Measurements from ENCODE around the gene ZNF81. TPM values are rescaled to one million over a fixed set of nuclear protein-coding genes. Genes with fewer than 3 reads are reported as not detected.

ZNF81 gene
- total and polyA plus RNA-seq, 8 donors = 1.5 to 5.8 (median 2.7) TPM

- FAIRE-seq = no peak
- TF ChIP-seq CTCF (IDR thresholded peaks at IDR 0.05) = no peak
- WGBS, 2 donors = 58 to 77% methylated on average over 1 of the region's 1 CpG
These were observed 18.8 kb upstream of the ZNF81 start for GRCh38 chrX:47817897-47818296.

GRCh38 chrX:47828984-47829383 is 7.7 kb upstream of the ZNF81 start:
- DNase-seq (no peak), FAIRE-seq (no peak), ATAC-seq (no peak)
- Histone ChIP-seq H3K4me3 (no peak overlapping the region), H3K27me3 (no peaks in the 10 kb centered on the region), H3K36me3 (no peaks in the 10 kb centered on the region), H3K27ac (no peak overlapping the region), H3K9me3 (no peaks in the 10 kb centered on the region), H3K4me1 (no peaks in the 10 kb centered on the region)
- intact Hi-C loops (cut with DNase I) = no loop called here
- WGBS, 2 donors = 75 to 85% methylated on average over 1 of the region's 1 CpG
- no peak for TF ChIP-seq CTCF (IDR thresholded peaks at IDR 0.05)

More at GRCh38 chrX:47817897-47818296, 18.8 kb upstream of the ZNF81 start:
- Histone ChIP-seq H3K27me3 (peaks cover 0 to 5% (median 0%) of the 10 kb centered on the region in 4 donors), H3K4me3 (no peak overlapping the region), H3K4me1 (no peaks in the 10 kb centered on the region), H3K9me3 (no peaks in the 10 kb centered on the region), H3K36me3 (no peaks in the 10 kb centered on the region), H3K27ac (no peak overlapping the region)
- intact Hi-C loops (cut with DNase I) = no loop called here
- no peak for ATAC-seq
- no peak for DNase-seq

GRCh38 chrX:47831788-47832187 is 4.9 kb upstream of the ZNF81 start:
- peak in 4 of 6 donors; percentile 5 to 39 (median 30) for DNase-seq
- no peak overlapping the region for H3K27ac ChIP-seq
- peak in 3 of 4 donors; percentile 20 to 39 (median 27) for TF ChIP-seq CTCF (IDR thresholded peaks at IDR 0.05)
- no peaks in the 10 kb centered on the region for H3K27me3 ChIP-seq
- no peaks in the 10 kb centered on the region for H3K36me3 ChIP-seq
- H3K4me3 ChIP-seq = no peak overlapping the region
- H3K4me1 ChIP-seq = no peaks in the 10 kb centered on the region
- 32 to 34% methylated on average over 2 of the region's 2 CpGs for WGBS, 2 donors
- no peaks in the 10 kb centered on the region for H3K9me3 ChIP-seq
- ATAC-seq = peak in 1 of 4 donors; percentile 32
- intact Hi-C loops (cut with DNase I) = no loop called here
- no peak for FAIRE-seq

- TF ChIP-seq CTCF (IDR thresholded peaks at IDR 0.05) = no peak
- Histone ChIP-seq H3K9me3 (no peaks in the 10 kb centered on the region), H3K4me3 (no peak overlapping the region), H3K27me3 (peaks cover 0 to 4% (median 0%) of the 10 kb centered on the region in 4 donors), H3K36me3 (no peaks in the 10 kb centered on the region), H3K4me1 (peaks cover 0 to 6% (median 3%) of the 10 kb centered on the region in 3 donors), H3K27ac (no peak overlapping the region)
- FAIRE-seq (no peak), ATAC-seq (no peak), DNase-seq (no peak)
- 43 to 83% methylated on average over 1 of the region's 1 CpG for WGBS, 2 donors
- intact Hi-C loops (cut with DNase I) = no loop called here
These were observed 1.7 kb downstream of the ZNF81 start for GRCh38 chrX:47838361-47838760.

GRCh38 chrX:47840111-47840510 is 3.4 kb downstream of the ZNF81 start:
- peaks cover 0 to 6% (median 3%) of the 10 kb centered on the region in 3 donors for H3K4me1 ChIP-seq
- no peak for TF ChIP-seq CTCF (IDR thresholded peaks at IDR 0.05)
- FAIRE-seq (no peak), DNase-seq (no peak), ATAC-seq (no peak)
- WGBS, 2 donors = 46 to 61% methylated on average over 4 of the region's 4 CpGs
- peaks cover 0 to 4% (median 0%) of the 10 kb centered on the region in 4 donors for H3K27me3 ChIP-seq
- no peak overlapping the region for H3K4me3 ChIP-seq
- H3K27ac ChIP-seq = no peak overlapping the region
- no peaks in the 10 kb centered on the region for H3K9me3 ChIP-seq
- H3K36me3 ChIP-seq = no peaks in the 10 kb centered on the region
- intact Hi-C loops (cut with DNase I) = loop anchor here in 2 of 3 donors (10.0 kb wide), 2 partner anchors 185 to 195 kb away; no protein-coding TSS in a partner anchor
